Activated naive CD4-positive, alpha-beta T cell treated with anti-CD3 and anti-CD28 coated beads, Interleukin-2, amount 50 U/mL, for 24 hours (primary cell): ENCODE results near the gene ATF7IP.

Experiments
- H3K27ac Mint-ChIP-seq: one replicate; pipeline ENCODE4 v1.8.0; 2021; ENCODE audit warnings: mild to moderate bottlenecking, mixed read lengths
- H3K27me3 Mint-ChIP-seq: one replicate; pipeline ENCODE4 v1.8.0; 2021; ENCODE audit warnings: mixed read lengths
- H3K36me3 Mint-ChIP-seq: one replicate; pipeline ENCODE4 v1.8.0; 2021; ENCODE audit warnings: mixed read lengths
- H3K4me1 Mint-ChIP-seq: one replicate; pipeline ENCODE4 v1.8.0; 2021; ENCODE audit warnings: mixed read lengths
- H3K4me3 Mint-ChIP-seq: one replicate; pipeline ENCODE4 v1.8.0; 2021; ENCODE audit warnings: mild to moderate bottlenecking, mixed read lengths
- H3K9me3 Mint-ChIP-seq: one replicate; pipeline ENCODE4 v1.8.0; 2021; ENCODE audit warnings: mixed read lengths

Gene ATF7IP

DNA sequence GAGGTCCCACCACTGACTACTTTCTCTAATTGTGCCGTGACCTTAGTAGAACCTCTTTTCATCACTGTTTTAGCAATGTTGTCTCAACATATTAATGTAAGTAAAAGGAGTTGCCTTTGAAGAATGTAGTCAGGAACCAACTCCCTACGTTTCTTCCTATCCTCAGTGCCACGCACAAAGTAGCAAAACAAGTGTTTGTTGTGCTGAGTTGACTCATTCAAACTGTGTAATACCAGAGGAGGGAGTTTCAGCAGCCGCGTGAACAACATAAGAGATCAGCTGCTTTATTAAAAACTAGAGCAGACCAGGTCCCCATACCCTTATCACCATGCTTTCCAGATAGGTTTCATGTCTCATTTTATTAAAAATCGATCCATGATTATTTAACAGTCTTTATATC lies 183.1 kb downstream of the ATF7IP start:
- H3K36me3 Mint-ChIP-seq = no peaks in the 10 kb centered on the region
- no peak overlapping the region for H3K27ac Mint-ChIP-seq

More for the DNA sequence above, 183.1 kb downstream of the ATF7IP start:
- no peaks in the 10 kb centered on the region for H3K9me3 Mint-ChIP-seq
- no peaks in the 10 kb centered on the region for H3K4me1 Mint-ChIP-seq
- H3K27me3 Mint-ChIP-seq = peaks cover 9% of the 10 kb centered on the region
- no peak overlapping the region for H3K4me3 Mint-ChIP-seq
